ENCODE data around the gene KCND3.

- TF ChIP-seq CTCF (IDR thresholded peaks at IDR 0.05) (no peak), ZFX (IDR thresholded peaks at IDR 0.05; ENCODE audit: borderline replicate concordance) (no peak)
Measured at GRCh38 chr1:111976332-111976731, 13.1 kb downstream of the KCND3 start.

All from 22Rv1 (cell line).